ENCODE measurements around the gene EDEM3. TPM values are rescaled to one million over a fixed set of nuclear protein-coding genes. Genes with fewer than 3 reads are reported as not detected.

Gene EDEM3
- total and polyA plus RNA-seq, 9 of the 15 experiments (the other 6 are each of a cell fraction or from before 2014, with no cell fraction given): 15.8 to 46.6 (median 28.0) TPM

DNA sequence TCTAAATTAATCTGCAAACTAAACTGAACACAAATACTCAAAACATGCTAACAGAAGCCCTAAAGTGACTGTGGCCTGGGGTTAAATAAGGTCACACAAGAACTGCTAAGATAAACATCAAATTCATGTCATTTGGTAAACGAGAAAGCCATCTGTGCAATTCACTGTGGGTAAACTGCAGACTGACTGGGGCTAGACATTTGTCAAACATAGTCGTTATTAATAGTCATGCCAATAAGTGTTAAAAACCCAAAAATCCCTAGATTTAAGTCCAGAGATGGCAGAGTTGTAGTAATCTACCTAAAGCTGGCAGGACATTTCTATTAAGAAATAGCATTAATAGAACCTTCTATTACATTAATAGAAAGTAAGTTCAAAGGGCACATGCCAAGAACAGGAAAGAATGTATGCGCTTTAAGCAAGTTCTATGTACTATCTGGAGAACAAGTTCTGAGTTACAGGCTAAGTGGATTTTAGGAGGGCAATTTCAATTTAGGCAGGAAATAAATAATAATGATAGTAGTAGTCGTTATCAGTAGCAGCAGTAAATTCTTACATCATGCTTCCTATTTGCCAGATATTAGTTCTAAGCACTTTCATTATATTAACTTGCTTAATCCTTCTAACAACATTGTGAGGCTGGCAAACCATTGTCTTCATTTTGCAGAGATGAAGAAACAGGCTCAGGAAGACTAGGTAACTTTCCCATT, 8.6 kb downstream of the EDEM3 start (continued):
- TF ChIP-seq, protein P1, sequence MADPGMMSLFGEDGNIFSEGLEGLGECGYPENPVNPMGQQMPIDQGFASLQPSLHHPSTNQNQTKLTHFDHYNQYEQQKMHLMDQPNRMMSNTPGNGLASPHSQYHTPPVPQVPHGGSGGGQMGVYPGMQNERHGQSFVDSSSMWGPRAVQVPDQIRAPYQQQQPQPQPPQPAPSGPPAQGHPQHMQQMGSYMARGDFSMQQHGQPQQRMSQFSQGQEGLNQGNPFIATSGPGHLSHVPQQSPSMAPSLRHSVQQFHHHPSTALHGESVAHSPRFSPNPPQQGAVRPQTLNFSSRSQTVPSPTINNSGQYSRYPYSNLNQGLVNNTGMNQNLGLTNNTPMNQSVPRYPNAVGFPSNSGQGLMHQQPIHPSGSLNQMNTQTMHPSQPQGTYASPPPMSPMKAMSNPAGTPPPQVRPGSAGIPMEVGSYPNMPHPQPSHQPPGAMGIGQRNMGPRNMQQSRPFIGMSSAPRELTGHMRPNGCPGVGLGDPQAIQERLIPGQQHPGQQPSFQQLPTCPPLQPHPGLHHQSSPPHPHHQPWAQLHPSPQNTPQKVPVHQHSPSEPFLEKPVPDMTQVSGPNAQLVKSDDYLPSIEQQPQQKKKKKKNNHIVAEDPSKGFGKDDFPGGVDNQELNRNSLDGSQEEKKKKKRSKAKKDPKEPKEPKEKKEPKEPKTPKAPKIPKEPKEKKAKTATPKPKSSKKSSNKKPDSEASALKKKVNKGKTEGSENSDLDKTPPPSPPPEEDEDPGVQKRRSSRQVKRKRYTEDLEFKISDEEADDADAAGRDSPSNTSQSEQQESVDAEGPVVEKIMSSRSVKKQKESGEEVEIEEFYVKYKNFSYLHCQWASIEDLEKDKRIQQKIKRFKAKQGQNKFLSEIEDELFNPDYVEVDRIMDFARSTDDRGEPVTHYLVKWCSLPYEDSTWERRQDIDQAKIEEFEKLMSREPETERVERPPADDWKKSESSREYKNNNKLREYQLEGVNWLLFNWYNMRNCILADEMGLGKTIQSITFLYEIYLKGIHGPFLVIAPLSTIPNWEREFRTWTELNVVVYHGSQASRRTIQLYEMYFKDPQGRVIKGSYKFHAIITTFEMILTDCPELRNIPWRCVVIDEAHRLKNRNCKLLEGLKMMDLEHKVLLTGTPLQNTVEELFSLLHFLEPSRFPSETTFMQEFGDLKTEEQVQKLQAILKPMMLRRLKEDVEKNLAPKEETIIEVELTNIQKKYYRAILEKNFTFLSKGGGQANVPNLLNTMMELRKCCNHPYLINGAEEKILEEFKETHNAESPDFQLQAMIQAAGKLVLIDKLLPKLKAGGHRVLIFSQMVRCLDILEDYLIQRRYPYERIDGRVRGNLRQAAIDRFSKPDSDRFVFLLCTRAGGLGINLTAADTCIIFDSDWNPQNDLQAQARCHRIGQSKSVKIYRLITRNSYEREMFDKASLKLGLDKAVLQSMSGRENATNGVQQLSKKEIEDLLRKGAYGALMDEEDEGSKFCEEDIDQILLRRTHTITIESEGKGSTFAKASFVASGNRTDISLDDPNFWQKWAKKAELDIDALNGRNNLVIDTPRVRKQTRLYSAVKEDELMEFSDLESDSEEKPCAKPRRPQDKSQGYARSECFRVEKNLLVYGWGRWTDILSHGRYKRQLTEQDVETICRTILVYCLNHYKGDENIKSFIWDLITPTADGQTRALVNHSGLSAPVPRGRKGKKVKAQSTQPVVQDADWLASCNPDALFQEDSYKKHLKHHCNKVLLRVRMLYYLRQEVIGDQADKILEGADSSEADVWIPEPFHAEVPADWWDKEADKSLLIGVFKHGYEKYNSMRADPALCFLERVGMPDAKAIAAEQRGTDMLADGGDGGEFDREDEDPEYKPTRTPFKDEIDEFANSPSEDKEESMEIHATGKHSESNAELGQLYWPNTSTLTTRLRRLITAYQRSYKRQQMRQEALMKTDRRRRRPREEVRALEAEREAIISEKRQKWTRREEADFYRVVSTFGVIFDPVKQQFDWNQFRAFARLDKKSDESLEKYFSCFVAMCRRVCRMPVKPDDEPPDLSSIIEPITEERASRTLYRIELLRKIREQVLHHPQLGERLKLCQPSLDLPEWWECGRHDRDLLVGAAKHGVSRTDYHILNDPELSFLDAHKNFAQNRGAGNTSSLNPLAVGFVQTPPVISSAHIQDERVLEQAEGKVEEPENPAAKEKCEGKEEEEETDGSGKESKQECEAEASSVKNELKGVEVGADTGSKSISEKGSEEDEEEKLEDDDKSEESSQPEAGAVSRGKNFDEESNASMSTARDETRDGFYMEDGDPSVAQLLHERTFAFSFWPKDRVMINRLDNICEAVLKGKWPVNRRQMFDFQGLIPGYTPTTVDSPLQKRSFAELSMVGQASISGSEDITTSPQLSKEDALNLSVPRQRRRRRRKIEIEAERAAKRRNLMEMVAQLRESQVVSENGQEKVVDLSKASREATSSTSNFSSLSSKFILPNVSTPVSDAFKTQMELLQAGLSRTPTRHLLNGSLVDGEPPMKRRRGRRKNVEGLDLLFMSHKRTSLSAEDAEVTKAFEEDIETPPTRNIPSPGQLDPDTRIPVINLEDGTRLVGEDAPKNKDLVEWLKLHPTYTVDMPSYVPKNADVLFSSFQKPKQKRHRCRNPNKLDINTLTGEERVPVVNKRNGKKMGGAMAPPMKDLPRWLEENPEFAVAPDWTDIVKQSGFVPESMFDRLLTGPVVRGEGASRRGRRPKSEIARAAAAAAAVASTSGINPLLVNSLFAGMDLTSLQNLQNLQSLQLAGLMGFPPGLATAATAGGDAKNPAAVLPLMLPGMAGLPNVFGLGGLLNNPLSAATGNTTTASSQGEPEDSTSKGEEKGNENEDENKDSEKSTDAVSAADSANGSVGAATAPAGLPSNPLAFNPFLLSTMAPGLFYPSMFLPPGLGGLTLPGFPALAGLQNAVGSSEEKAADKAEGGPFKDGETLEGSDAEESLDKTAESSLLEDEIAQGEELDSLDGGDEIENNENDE (IDR thresholded peaks at IDR 0.05; ENCODE audit: low read depth, low read length): no peak
- 0 out of 2 replicates have a peak, but pooled peaks have one; percentile 31 for TF ChIP-seq RNF2 (IDR thresholded peaks at IDR 0.05)
- TF ChIP-seq, protein P2, sequence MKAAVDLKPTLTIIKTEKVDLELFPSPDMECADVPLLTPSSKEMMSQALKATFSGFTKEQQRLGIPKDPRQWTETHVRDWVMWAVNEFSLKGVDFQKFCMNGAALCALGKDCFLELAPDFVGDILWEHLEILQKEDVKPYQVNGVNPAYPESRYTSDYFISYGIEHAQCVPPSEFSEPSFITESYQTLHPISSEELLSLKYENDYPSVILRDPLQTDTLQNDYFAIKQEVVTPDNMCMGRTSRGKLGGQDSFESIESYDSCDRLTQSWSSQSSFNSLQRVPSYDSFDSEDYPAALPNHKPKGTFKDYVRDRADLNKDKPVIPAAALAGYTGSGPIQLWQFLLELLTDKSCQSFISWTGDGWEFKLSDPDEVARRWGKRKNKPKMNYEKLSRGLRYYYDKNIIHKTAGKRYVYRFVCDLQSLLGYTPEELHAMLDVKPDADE (conservative IDR thresholded peaks at IDR 0.05; ENCODE audit: control insufficient read depth, low read depth, low read length): no peak
- no peak for TF ChIP-seq ZNF316 (IDR thresholded peaks at IDR 0.05)
- peak; percentile 60 for TF ChIP-seq DPF2 (IDR thresholded peaks at IDR 0.05)
- TF ChIP-seq MYNN (IDR thresholded peaks at IDR 0.05): no peak
- TF ChIP-seq MYNN (CRISPR knock-in tag; IDR thresholded peaks at IDR 0.05): no peak
- TF ChIP-seq NR2C2 (CRISPR knock-in tag; IDR thresholded peaks at IDR 0.05): no peak
- TF ChIP-seq NR2C2 (tag; IDR thresholded peaks at IDR 0.05): peak; percentile 84
- 0 out of 2 replicates have a peak, but pooled peaks have one; percentile 24 for TF ChIP-seq MAFG (tag; conservative IDR thresholded peaks at IDR 0.05)
- no peak for TF ChIP-seq KAT2B (IDR thresholded peaks at IDR 0.05; ENCODE audit: low read depth, low read length)
- TF ChIP-seq, protein P3, sequence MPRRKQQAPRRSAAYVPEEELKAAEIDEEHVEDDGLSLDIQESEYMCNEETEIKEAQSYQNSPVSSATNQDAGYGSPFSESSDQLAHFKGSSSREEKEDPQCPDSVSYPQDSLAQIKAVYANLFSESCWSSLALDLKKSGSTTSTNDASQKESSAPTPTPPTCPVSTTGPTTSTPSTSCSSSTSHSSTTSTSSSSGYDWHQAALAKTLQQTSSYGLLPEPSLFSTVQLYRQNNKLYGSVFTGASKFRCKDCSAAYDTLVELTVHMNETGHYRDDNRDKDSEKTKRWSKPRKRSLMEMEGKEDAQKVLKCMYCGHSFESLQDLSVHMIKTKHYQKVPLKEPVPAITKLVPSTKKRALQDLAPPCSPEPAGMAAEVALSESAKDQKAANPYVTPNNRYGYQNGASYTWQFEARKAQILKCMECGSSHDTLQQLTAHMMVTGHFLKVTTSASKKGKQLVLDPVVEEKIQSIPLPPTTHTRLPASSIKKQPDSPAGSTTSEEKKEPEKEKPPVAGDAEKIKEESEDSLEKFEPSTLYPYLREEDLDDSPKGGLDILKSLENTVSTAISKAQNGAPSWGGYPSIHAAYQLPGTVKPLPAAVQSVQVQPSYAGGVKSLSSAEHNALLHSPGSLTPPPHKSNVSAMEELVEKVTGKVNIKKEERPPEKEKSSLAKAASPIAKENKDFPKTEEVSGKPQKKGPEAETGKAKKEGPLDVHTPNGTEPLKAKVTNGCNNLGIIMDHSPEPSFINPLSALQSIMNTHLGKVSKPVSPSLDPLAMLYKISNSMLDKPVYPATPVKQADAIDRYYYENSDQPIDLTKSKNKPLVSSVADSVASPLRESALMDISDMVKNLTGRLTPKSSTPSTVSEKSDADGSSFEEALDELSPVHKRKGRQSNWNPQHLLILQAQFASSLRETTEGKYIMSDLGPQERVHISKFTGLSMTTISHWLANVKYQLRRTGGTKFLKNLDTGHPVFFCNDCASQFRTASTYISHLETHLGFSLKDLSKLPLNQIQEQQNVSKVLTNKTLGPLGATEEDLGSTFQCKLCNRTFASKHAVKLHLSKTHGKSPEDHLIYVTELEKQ (CRISPR knock-in tag; IDR thresholded peaks at IDR 0.05): no peak
- no peak for TF ChIP-seq POLR2H (tag; IDR thresholded peaks at IDR 0.05; ENCODE audit: low read depth)

Measured in K562 (cell line).